GM18868 (cell line): ENCODE measurements around the gene CAMTA2.

Source experiments
- ATAC-seq: cut with Tn5 transposase; IDR thresholded peaks from one replicate; pipeline ENCODE4 v1.9.1; 2021; ENCODE audit warnings: mild to moderate bottlenecking, moderate library complexity; ENCODE audit not compliant: unreplicated experiment

Gene CAMTA2

DNA sequence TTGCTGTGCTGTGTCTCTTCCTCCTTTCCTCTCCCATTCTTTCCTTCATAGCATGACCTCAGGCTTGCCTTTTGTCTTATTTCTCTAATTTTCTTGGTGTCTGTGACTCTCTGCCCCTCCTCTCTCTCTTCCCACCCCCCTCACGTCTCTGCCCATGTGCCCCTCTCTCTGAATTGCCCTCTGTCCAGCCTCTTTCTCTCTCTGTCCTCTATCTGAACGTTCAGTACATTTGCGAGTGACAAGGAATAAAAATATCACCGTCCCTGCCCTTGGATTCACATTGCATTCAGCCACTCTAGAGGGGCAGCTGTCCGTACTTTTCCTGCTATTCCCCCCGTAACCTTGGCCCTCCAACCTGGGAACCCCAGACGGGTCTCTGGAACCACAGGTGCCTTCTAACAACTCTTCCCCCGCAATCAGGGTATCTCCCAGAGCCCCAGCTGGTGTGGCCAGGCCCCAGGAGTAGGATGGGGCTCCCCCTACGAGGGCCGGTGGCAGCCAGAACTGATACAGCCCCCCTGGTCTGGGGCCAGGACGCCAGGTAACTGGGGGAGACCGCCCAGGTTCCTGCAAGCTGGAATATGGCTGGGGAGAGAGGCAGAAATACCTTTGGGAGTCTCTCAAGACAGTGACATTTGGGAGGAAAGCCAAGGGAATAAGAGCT lies 12.1 kb upstream of the CAMTA2 start:
- ATAC-seq: no peak

DNA sequence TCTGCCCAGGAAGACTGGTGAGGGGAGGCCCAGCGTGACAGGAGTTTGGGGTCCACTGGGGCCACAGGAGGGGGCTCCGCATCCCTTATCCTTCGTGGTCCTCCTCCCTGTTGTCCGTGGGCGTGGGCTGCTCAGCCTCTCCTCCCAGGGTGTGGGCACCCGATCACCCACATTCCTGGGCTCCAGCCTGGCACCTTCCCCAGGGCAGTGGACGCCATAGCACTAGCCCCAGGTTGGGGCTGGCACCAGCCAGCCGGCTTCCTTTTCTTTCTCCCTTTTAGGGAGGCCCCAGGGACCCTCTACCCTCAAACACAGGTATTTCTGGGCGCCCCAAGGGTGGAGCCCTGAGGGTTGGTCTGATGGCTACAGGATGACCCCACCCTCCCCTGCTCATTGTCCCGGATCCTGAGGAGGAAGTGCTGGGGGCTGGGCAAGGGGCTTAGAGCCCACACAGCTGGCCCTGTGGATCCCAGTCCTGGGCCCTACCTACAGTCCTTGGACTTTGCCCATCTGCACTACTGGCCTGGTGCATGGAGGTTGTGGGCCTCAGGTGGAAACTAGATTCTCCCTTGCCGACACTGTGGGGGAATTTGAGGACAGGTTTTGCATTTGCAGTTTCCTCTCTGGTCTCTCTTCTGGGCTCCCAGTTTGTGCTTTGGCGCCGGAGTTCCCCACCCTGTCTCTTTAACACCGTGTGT lies 11.4 kb upstream of the CAMTA2 start:
- ATAC-seq: no peak

DNA sequence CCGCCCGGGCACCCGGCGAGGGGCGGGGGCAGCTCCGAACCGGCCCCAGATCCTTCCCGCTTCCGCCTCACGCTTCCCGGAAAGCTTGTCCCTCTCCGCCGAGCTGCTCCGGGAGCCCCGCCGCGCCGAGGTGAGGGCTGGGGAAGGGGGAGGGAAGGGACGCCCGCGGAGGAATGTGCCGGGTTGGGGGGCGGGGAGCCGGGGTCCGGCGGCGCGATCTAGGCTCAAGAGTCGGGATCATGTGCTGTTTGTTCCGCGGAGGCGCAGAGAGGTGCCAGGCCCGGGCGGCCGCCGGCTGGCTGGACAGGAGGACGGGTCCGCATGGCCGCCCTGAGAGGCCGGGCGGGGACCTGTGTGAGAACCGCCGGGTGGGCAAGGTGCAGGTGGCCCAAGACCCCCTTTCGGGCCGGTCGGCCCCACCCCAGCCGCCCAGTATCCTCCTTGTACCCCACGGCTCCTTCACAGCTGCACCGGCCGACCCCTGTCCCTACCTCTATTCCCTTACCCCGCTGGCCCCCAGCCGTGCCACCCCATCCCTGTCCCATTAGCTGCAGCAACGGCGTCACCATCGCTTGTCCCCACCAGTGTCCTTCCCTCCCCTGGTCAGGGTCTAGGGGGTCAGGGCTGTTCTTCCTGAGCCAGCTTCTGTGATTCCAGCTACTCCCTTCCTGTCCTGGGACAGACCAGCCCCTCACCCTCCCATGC lies 10.7 kb upstream of the CAMTA2 start:
- ATAC-seq: peak; percentile 5

DNA sequence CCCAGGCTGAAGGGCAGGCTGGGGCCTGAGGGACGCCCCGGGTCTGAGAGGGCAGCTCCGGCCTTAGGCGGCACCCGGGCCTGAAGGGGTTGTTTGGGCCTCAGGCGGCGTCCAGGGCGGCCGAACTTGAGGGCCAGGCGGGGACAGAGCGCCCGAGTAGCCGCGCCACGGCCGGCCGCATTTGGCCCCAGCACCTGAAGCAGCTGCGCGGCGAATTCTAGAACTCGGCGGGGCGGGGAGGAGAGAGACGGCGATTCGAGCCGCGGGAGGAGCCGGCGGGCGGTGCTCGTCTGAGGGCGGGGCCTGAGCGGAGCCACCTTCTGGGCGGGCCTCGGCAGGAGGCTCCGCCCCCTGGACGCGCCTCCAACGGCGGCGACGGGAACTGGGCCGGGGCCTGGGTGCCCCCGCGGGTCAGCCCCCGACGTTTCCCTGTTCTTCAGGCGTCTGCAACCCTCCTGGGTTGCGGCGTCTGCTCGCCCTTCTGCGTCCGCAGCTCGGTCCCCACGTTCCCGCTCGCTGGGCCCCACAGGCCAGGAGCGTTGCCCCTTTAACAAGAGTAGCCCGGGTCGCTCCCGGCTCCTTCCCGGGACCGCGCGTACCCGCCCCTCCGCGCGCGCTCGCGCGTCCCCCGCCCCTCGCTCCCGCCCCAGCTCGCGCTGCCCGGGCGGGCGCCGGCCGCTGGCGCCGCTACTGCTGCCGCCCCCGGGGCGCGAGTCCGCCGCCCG lies 10.0 kb upstream of the CAMTA2 start, which contains the start of the genes INCA1 and KIF1C:
Gene INCA1, minus strand, starts transcription at position 221 of the 725 bp plus-strand sequence. CDS start 3,085 bp downstream, outside the sequence.
Gene KIF1C, plus strand, starts transcription at position 649 of the 725 bp plus-strand sequence. CDS start 2,297 bp downstream, outside the sequence.
- peak; percentile 78 for ATAC-seq

DNA sequence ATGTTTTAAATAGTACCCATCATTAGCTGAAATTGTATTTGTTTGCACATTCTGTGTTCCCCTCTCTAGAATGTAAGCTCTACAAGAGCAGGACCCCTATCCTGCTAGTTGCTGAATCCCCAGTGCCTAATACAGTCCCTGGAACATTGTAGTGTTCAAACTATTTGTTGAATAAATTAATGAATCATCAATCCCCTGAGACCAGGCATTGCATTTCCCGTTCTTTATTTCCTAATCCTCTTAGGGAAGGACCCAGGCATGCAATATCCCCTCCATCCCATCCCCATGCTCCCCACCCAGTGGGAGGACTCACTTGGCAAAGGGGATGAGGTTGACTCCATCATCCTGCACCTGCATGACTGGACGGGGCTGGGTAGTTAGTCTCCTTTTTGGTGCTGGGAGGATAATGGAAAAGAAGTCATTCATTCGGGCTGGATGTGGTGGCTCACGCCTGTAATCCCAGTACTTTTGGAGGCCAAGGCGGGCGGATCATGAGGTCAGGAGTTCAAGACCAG lies 6.7 kb upstream of the CAMTA2 start:
- no peak for ATAC-seq

DNA sequence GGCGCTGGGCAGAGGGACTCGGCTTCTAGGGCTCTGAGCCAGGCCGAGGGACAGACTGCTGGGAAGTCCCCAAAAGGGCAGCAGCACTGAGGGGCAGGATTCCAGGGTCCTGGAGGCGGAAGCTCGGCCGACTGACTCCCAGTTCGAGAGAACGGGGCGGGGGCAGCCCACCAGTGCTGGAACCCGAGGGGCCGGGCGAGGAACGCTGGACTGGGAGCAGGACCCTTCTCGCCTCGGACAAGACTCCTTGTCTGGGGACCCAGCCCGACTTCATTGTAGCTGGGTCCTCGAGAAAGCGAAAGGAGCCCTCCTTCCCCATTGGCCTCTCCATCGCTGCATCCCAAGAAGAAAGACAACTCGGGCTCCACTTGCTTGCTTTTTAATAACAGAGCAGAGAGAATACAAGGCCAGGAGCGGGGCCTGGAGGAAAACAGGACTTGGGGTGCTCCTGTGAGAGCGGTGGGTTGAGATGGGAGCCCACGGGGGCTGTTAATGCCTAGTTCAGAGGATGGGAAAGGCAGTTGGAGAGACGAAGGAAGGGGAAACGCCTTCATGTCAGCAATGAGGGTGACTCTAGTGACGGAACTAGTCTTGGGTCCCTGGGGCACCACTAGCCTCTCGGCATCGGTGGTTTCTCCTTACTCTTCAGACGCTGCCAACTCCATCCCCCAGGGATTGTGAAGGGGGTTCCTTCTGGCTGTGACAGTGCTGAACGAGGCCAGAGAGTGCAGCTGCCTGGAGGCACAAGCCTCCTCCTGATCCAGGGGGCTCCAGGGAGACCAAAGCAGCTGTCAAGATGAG lies 492 bp upstream of the CAMTA2 start:
- ATAC-seq: no peak

DNA sequence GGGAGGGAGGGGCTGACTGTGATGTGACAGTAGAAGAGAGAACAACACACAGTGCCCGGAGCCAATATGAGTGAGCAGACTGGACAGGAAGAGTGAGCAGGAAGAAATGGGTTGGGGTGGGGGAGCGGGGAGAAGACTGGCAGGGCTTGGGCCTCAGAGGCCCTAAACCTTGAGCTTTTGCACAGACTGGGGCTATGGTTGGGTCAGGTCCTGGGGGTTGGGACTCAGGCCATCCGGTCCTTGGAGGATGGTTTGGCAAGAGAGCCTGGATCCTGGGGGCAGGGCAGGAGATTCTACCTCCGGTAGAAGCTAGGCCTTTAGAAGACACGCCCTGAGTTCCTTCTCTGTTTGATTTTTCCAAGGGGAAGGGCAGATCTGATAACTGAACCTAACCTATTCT lies 1.1 kb downstream of the CAMTA2 start:
- ATAC-seq: no peak

DNA sequence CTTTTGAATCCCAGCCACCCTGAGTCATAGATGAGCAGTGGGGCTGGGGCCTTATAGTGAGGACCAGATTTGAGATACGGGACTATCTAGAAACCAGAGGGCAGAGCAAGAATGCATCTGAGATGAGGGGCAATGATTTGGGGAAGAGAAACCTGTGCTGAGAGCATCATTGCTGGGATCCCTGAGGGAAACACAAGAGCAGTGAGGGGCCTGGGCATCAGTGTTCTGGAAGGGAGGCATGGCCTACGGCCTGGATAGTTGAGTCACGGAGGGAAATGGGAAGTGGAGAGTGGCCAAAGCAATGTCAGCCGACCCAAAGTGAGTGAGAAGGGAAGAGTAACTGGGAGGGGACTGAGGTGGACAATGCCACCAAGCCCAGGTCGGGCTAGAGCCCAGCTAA lies 5.2 kb downstream of the CAMTA2 start:
- no peak for ATAC-seq

DNA sequence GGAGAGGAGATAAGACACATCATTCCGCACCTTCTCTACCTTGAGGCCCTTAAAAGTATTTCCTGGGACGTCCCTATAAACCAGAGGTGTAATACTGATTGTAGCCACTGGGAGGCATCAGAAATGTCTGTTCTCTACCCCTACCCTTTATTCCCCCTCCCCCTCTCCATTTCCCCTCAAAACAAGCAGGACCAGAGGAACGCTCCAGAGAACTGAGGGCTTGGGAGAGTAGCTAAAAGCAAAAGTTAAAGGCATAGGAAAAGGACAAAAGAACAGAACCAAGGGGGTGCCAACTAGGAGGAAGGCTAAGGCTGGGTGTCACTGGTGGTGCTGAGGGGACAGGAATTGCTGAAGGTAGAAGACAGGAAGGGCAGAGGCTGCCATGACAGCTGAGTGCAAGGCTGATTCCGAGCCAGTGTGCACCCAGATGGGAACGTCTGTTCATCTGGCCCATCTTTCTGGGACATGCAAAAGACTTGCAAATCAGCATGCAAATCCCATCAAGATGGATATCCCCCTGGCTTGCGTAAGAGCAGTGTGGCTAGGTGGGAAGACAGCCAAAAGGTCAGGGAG lies 6.7 kb downstream of the CAMTA2 start:
- no peak for ATAC-seq

DNA sequence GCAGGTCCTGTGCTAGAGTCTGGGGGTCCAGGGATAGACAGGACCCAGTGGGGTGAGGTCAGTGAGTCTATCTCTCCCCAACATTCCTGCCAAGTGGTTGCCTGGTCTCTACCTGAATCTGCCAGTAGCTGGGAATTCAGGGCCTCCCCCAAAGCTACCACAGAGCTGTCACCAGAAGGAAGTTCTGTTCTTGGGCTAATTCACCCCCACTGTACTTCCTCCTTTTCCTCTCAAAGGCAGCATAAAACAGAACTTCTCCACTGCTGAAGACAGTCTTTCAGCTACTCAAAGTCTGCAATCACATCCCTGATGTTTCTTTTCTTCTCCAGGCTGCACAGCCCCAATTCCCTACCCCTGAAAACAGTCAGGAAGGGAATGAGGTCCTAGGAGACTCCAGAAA lies 8.7 kb downstream of the CAMTA2 start:
- ATAC-seq: no peak

DNA sequence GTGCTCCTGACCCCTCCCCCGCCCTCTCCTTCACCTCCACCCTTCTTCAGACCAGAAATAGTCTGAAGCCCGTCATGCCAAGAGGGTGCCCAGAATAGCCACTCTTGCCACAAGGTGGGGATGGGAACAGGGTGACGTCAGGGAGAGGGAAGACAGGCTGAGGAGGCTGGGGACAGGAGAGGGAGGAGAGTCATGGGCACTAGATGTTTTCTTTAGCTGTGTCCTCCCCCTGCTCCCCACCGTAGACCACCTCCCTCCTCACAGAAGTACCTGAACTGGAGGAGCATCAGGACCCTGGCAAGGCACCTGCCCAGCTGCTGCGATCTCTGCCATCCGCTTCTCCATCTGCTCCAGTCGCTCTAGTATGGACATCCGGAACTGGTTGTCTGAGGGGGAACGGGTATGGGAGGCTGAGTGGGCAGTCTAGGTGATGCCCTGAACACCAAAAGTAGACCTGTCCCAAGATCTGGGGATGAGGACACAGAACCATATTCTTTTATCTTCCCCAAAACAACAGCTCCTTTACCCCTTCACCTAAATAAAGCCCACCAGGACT lies 13.3 kb downstream of the CAMTA2 start:
- ATAC-seq: no peak

DNA sequence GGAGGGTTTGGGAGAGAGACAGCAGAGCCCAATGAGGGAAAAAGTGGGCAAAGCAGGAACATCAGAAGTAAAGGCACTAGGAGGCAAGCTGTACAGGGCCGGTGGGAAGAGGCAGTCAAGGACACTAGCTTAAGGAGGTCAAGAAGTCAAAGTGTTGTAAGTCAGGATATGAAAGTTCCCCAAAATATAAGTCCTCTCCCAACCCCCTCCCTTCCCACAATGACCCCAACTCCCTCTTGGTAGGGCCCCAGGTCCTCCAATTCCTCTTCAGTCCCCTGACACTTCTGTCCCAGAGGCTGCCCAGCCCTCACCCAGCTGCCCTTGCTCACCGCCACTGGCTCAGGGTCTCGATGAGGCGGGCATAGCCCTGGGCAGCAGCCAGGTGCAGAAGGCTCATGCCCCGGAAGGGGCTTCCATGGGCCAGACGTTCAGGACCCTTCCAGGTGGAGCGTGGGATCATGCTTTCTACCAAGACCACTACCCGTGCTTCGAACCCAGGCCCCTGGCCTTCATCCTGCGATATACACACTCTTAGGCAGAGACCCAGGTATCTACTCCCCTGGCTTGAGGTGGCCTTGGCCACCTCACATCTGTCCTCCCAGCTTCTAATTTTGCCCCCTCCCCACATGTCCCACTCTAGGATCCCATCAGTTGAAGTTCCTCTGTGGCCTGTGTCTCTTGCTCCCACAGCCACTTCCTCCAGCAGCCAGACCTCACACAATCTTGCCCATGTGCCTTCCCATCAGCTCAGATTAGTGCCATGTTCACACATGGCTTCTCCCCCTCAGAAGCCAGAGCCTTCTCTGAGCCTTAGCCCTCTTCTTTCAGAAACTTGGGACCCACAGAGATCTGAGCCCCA lies 14.0 kb downstream of the CAMTA2 start:
- no peak for ATAC-seq

DNA sequence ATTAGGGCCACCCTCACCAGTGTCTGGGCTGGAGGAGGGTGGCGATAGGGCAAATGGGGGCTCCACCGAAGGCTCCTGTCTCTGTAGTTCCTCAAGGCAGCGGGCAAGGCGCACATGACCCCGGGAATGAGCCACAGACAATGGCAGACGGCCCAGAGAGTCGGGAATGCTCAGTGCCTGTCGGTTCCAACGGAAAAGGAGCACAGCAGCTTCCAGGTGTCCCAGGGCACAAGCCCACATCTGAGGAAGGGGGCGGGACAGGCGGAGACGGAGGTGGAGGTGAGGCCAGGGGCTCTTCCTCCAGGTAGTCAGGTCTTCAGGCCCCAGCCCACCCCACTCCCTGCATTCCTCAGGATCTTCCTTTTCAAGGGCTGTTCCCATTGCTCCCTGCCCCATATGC lies 14.7 kb downstream of the CAMTA2 start:
- ATAC-seq: no peak

DNA sequence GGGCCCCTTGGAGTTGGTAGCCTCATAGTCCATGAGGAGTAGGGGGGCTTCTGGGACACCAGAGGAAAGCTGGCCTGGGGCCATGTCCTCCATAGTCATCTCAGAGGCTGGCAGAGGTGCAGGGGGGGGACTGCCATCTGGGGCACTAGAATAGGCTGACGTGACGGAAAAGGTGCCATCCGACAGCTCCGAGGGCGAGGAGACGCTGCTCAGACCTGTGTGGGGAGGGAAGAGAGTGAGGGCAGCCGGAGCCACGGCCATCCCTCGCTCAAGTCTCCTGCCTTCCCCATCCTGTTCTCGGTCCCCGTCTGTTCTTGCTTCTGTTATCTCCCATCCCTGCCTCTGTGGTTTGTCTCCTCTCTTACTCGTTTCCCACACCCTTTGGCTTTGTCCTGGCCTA lies 15.2 kb downstream of the CAMTA2 start:
- no peak for ATAC-seq

DNA sequence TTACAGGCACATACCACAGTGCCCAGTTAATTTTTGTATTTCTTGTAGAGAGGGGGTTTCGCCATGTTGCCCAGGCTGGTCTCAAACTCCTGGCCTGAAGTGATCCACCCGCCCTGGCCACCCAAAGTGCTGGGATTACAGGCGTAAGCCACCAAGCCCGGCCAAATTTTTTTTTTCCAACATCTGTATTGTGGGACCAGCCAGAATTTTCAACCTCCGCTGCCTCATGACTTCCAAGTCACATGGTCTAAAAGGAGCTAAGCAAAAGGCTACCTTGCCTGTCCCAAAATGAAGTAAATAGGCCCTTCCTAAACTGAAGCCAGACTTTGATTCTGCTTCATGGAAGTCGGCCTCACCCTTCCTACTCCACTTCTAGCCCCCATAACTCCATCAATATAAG lies 15.6 kb downstream of the CAMTA2 start:
- no peak for ATAC-seq

DNA sequence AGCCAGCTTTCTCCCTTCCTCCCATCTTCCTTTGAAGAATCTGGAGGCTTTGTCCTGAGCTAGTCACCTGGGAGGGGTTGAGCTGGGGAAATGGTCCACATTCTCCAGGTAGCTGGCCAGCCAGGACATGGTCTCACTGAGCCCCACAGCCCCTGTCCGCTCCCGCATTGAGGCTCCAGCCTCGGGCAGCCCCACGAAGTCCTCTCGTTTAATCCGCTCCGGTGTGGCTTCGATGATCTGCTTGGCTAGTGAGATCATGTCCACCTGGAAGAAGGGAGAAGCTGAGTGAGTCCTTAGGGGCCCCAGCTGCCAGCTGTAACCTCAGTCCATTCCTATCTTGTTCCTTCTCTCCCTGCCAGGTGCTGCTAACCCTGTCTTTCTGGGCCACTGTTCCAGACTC lies 17.2 kb downstream of the CAMTA2 start:
- ATAC-seq: no peak

DNA sequence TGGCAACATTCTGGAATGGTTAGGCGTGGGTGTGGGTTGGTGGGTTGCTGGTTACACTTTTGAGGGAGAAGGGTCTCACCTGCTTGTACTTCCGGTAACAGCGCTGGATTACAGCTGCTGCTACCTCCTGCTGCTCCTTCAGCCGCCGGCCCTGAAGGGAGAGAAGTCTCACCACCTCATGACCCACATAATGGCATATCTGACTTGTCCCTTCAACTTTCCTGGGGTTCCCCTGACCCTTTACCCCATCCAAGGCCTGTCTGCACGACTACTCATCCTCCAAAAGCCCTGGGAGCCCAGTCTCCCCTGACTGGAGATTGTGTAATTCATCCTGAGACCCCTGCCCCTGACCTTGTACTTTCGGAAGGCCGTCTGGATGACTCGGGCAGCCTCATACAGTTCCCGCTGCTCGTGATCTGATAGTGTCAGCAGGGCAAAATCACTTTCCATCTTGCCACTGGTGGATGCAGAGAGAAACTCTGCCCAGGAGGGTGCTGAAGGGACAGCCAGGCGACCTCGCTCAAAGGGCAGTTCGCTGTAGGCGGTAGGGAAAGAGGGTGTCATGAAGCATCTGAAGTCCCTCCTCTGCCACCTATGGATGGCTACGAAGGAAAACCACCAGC lies 17.8 kb downstream of the CAMTA2 start:
- no peak for ATAC-seq

DNA sequence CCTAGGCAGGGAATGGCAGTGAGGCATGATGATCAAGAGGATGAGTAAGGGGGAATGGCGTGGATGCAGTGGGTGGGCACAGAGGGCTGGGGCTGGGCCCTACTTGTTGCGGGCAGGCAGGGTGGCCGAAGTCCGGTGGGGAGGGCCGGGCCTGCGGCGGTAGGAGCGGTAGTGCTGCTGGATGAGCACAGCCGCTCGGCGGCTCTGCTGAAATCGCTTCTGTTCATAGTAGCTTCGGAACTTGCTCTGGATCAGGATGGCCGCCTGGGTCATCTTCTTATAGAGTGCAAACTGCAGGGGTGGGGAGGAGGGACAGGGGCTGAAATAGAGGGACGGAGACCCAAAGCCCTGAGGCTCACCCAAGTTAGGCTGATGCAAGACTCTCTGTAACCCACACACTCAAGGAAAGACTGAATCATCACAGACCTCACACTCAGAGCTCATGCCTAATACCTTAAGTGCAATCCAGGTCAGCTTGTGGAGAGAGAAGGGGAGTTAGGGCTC lies 18.4 kb downstream of the CAMTA2 start:
- no peak for ATAC-seq
